Fibroblast of the conjunctiva (primary cell): ENCODE data around the gene FAM90A26.
"Not testable (repeated sequence)": the region's sequence is repeated elsewhere in the genome, so short reads cannot be mapped to it uniquely, and the experiment has no call there.

Experiments
- DNase-seq: peaks from one replicate; pipeline ENCODE4 v3.0.0-alpha.2; 2010; ENCODE audit warnings: low read depth

Gene FAM90A26

GRCh38 chr4:9158392-9158791 lies 11.8 kb upstream of the FAM90A26 start:
- not testable (repeated sequence) for DNase-seq

DNA sequence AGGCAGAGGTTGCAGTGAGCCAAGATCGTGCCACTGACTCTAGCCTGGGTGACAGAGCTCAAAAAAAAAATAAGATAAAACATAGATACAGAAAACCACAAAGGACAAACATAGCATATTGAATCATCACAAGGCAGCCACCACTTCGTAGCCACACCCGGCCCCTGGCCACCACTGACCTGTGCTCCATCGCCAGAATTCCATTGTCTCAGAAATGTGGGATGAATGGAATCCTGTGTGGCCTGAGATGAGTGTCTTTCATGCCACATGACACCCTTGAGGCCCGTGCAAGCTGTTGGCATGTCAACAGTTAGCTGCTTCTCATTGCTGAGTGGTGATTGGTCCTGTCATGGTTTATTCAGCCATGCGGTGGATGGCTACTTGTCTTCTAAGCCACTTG lies 10.2 kb upstream of the FAM90A26 start:
- not testable (repeated sequence) for DNase-seq

GRCh38 chr4:9165990-9166389 lies 4.2 kb upstream of the FAM90A26 start:
- DNase-seq, result not testable (repeated sequence)

- DNase-seq, result not testable (repeated sequence)
Observed at GRCh38 chr4:9210357-9210756, 40.1 kb downstream of the FAM90A26 start, which contains the start of gene USP17L10. TSS of gene USP17L10 (plus strand) at chr4:9210657. CDS start at chr4:9210657, 0 bp downstream.

- DNase-seq, result not testable (repeated sequence)
Observed at GRCh38 chr4:9214701-9215100, 44.5 kb downstream of the FAM90A26 start.

- not testable (repeated sequence) for DNase-seq
Observed at GRCh38 chr4:9215105-9215504, 44.9 kb downstream of the FAM90A26 start, which contains the start of gene USP17L11. TSS of gene USP17L11 (plus strand) at chr4:9215405. CDS start at chr4:9215405, 0 bp downstream.

GRCh38 chr4:9219852-9220251 lies 49.6 kb downstream of the FAM90A26 start, which contains the start of gene USP17L12:
TSS of gene USP17L12 (plus strand) at chr4:9220152. CDS start at chr4:9220152, 0 bp downstream.
- not testable (repeated sequence) for DNase-seq

DNA sequence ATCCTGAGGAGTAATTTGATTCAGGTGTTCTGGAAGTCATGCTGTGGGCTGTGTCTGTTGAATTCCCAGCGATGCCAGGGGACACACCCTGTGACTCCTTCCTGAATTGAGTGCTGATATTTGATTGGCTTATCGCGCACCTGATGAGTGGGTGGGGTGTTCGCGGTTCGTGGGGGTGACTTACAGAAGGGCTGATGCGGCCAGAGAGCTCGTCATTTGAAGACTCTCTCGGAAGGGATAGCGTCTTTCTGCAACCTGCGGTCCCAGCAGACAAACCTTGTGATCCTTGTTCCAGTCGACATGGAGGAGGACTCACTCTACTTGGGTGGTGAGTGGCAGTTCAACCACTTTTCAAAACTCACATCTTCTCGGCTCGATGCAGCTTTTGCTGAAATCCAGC lies 54.4 kb downstream of the FAM90A26 start, which contains the start of gene USP17L13:
USP17L13 (plus strand) TSS at position 301 of the 400 bp plus-strand sequence; CDS start at position 301, 0 bp downstream.
- not testable (repeated sequence) for DNase-seq
